NCI-H128 (cell line): ENCODE measurements around the gene DNAI1.

ENCODE experiments used
- DNase-seq: peaks from one replicate; lab custom pipeline; 2025; ENCODE audit not compliant: unreplicated experiment; lab: John Stamatoyannopoulos, UW

DNAI1 gene

GRCh38 chr9:34555936-34556525 lies 97.4 kb downstream of the DNAI1 start:
- no peak for DNase-seq

DNA sequence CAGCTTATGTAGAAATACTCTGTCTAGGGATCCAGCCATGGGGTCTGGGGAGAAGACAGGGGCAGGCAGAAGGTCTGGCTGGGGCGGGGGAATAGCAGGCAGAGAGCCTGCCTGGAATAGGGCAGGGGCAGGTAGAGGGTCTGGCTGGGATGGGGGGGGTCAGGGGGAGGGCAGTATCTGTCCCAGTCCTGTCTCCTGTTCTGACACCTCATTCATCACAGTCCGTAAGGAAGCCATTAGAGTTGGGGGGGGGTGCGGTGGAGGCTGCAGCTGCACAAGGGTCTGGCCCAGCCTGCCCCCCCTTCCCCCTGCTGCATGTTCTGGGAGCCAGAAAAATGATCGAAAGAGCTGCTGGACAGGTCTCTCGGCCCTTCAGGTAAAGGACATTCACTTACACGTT lies 98.3 kb downstream of the DNAI1 start:
- DNase-seq = no peak

GRCh38 chr9:34557426-34558321 lies 99.1 kb downstream of the DNAI1 start:
- DNase-seq = no peak

GRCh38 chr9:34558364-34558763 lies 99.8 kb downstream of the DNAI1 start:
- no peak for DNase-seq

DNA sequence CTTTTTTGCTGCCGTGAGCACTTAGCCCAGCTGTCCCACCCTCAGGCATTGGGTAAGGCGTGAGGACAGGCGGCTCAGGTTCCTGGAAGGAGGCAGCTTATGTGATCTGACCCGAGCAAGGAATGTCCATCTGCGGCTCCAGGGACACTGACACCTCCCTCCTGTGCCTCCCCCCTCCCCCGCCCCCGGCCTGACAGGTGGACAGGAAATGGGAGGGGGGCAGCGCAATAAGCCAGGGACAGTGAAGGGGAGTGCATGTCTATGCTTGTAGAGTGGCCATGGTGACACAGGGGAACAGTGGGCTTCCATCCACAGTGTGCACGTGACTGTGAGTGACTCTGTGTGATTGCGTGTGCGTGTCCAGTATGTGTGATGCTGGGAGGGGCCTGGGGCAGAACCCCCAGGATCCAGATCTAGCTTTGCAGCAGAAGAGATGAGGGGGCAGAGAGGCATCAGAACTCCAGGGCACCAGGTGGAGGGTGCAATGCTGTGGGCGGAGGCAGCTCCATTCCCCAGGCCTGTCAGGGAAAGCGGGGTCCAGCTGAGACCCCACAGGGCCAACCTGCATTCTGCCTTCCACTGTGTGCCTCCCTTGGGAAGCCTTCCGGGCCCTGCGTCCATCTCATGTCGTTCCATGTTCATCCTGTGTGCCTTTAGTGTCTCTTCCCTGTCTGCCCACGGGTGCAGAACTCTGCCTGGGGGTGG lies 100.5 kb downstream of the DNAI1 start:
- no peak for DNase-seq

- no peak for DNase-seq
Measured at GRCh38 chr9:34559624-34560455, 101.2 kb downstream of the DNAI1 start.

GRCh38 chr9:34560599-34561214 lies 102.1 kb downstream of the DNAI1 start:
- DNase-seq = no peak

DNA sequence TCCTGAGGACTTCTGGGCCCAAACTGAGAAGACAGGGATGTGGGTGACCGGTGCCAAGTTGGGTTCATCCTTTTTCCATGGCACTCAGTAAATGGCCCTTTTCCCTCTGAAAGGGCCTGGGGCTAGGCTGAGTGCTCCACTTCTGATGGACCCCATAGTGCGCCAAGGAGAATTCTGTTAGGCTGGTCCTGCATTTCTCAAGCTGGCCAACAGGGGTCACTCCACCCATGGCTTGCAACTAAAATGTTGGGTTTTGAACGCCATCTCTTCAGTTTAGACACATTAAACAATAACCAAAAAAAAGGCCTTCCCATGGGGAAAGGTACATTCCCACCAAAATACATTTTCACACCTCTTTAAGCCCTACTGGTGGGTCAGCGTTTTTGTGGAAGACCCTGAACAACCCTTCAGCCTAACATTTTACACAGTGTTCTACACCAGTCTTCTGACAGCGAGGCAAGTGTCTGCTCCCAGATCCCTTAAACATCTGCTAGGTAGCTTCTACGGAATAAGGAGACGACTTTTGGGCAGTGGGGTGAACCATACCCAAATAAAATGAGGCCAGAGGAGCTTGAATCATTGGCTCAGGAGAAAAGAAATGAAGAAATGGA lies 103.6 kb downstream of the DNAI1 start:
- no peak for DNase-seq

DNA sequence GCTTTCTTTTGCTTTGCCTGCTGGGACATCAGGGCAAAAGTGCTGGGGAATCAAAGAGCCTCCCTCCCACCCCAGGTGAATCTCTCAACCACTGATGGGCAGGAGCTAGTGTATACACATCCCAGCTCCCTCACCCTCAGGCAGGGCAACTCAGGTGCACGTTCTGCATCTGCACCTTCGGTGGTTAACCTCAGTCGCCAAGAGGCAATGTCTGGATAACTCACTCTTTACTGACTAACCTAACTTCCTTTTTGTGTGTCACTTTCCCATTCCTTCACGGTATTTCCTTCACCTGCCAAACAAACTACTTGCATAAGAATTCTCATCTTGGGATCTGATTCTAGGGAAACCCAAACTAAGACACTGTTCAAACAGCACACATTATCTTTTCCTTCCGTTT lies 104.7 kb downstream of the DNAI1 start:
- DNase-seq = no peak

DNA sequence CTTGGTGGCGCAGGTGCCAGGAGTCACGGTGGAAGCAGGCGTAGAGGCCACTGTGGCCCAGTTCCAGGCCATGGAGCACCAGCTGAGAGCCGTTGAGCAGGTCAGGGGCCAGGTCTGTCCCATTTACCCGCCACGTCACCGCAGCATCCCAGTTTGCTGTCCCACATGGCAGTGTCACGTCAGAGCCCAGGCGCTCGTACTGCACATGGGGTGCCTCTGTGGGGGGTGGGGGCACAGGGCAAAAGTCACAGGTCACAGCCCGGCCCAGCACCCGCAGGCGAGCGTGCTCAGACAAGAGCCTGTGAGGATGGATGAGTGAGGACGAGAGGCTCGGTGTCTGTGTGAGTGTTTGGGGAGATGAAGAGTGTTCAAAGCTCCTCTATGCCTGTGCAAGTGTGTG lies 106.0 kb downstream of the DNAI1 start:
- no peak for DNase-seq

- no peak for DNase-seq
Measured at GRCh38 chr9:34565856-34566255, 107.3 kb downstream of the DNAI1 start.

GRCh38 chr9:34566322-34566721 lies 107.7 kb downstream of the DNAI1 start:
- DNase-seq = no peak

DNA sequence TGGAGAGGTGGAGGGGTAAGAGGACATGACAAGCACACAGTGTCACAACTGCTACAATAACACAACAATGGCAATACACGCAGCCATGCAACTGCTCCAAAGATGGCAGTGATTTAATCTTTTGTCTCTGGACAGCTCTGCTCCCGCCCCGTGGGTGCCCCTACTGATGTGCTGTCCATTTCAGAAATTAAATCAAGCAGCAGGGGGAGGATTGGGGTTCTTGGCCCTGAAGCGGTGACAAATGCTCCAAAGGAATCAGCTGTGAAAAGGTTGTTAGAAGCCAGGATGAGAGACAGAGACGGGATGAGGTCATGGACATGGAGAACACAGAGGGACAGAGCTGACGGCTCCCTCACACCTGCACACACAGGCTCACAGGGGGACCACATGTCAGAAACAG lies 108.4 kb downstream of the DNAI1 start:
- DNase-seq = no peak

GRCh38 chr9:34568133-34568532 lies 109.5 kb downstream of the DNAI1 start:
- no peak for DNase-seq

DNA sequence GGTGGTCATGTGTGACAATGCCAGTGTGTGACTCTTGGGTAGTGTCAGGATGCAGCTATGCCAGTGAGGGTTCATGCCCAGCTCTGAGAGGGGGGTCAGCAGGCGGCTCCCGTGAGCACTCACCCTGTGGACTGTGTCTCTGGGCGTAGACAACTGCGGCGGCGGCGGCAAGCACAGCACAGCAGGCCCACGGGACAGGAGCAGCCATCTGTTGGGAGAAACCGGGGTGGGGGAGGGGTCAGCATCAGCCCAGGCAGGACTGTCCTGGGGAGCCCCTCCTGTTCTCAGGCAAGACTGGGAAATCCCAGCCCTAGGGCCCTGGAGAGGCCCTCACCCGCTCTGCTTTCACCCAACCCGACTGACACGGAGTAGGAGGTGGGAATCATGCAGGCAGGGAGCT lies 110.2 kb downstream of the DNAI1 start:
- no peak for DNase-seq

GRCh38 chr9:34570376-34570775 lies 111.8 kb downstream of the DNAI1 start:
- no peak for DNase-seq
